IPS-18c (cell line): Measurements from ENCODE around the gene ING3.
A peak's percentile ranks its signal among the peaks of the same experiment; 100 is the strongest.
"Not testable (repeated sequence)": the region's sequence is repeated elsewhere in the genome, so short reads cannot be mapped to it uniquely, and the experiment has no call there.

ENCODE experiments used
- H3K4me3 ChIP-seq: 2 replicates; pipeline ENCODE4 v1.7.0; 2013; ENCODE audit warnings: low read depth, mild to moderate bottlenecking, low read length, moderate library complexity; ENCODE audit not compliant: insufficient read depth
- H3K9me3 ChIP-seq: one replicate; pipeline ENCODE4 v1.6.1; 2013; ENCODE audit warnings: mild to moderate bottlenecking, low read length, moderate library complexity; ENCODE audit not compliant: control insufficient read depth, insufficient read depth

The ING3 gene

DNA sequence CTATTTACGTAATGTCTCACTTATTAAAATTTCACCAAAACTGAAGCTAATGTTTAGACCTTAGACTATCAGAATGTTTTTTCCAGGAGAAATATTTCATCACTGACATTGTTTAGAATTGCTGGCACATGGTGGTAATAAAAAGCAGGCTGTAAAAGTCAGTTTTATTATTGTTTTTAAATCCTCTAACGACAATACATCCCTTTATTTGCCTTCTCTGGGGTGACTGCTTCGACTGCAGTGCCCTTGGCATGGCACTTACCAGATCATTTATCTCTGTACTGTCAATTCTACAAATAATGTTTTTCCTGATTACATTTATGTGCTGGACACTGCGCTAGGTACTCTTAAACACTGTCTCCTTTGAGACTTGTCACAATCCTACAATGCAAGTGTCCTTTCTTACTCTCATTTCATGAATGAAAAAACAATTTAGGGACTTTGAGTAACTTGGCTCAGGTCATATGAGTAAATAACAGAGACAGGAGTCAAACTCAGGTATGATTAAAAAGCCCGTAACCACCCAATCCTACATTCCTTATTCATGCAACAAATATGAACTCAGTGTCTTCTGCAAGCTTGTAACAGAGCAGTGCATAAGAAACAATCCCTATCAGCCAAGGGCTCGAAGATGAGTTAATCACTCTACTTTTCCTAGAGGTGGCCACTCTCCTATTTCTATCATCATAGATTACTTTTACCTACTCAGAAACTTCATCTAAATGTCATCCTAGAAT, 5.6 kb upstream of the ING3 start:
- no peaks in the 10 kb centered on the region for H3K9me3 ChIP-seq
- no peak overlapping the region for H3K4me3 ChIP-seq

- no peaks in the 10 kb centered on the region for H3K9me3 ChIP-seq
- no peak overlapping the region for H3K4me3 ChIP-seq
These were observed 2.6 kb upstream of the ING3 start for GRCh38 chr7:120947980-120948379.

DNA sequence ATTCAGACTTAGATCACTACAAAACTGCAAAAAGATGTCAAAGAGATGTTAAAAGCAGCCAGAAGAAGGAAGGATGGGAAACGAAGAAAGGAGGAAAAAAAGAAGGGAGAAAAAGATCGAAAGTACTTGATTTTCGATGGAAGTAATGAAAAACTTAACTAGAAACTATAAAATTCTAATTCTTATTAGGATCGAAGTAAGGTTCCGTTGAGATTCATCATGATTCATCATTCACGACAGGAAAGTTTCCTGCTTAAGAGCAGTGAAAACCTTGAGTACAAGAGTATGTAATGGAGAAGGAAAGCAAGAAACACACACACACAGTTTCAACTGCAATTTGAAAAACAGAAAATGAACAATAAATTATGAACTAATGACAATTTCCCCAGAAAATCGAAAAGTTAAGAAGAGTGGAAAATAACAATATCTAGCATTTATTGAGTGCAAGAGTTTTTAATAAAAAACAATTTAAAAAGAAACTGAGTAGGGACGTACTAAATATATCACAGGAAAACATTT, 1.1 kb upstream of the ING3 start:
- Histone ChIP-seq H3K9me3 (no peaks in the 10 kb centered on the region), H3K4me3 (peak overlapping the region; percentile 53; the same call in 1 of the 2 replicates)

GRCh38 chr7:120949998-120950538, 509 bp upstream of the ING3 start:
- H3K9me3 ChIP-seq, result no peaks in the 10 kb centered on the region
- H3K4me3 ChIP-seq, result peak overlapping the region; percentile 53

DNA sequence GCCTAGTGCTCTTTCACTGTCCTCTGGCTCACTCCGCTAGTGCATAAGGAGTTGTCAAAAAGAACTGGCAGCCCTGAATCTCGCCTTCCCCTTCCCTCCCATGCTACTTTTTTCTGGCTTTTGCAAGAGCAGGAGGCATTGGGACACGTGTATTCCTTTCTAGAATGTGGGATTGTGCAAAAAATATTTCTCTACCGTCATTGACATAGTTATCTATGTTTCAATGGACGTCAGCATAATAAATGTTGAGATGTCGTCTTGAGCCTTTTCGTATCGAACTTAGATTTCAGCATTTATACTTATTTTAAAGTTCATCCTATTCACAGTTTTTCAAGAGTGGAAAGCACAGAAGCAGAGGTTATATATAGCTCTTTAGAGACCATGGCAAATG, 727 bp downstream of the ING3 start:
- H3K9me3 ChIP-seq, result no peaks in the 10 kb centered on the region
- peak overlapping the region; percentile 75 for H3K4me3 ChIP-seq

DNA sequence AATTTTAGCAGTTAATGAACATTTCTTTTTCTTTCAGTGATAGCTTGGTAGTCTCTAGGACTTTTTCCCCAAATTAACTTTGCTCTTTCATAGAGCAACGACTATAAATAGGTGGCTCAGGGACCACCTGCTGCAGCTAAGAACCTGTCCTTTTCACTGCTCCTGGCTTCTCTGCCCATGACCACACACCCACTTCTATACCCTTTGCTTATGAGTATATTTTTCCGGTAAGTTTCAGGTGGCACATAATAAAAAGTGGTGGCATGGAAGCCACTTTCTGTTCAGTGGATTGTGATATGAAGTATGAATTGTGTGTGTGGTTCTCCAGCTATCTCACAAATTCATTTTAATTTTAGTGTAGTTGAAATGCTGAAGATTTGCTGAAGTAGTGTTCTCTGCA, 1.2 kb downstream of the ING3 start:
- Histone ChIP-seq H3K9me3 (no peaks in the 10 kb centered on the region), H3K4me3 (no peak overlapping the region)

DNA sequence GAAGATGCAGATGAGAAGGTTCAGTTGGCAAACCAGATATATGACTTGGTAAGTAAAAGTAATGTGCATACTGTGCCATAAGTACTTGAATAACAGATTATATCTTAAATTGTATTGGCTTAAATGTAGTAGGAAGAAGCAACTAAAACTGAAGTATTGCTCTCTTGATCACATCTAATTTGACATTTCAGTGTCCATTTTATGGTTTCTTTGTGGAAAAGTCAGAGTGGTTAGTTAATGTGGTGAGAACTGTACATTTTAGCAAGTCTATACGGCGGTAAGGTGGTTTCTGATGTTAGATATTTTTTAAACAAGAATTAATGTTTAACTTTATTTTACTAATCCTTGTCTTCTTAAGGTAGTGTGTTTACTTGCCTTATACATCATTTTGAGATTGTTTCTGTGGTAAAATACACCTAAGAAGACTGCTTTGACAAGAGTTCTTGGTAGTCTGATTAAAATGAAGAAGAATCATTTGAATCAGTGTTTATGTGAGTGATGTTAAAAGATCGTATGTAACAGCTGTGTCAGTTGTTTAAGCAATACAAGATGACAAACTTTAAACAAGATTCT, 5.1 kb downstream of the ING3 start:
- H3K4me3 ChIP-seq, result no peak overlapping the region
- no peaks in the 10 kb centered on the region for H3K9me3 ChIP-seq

- Histone ChIP-seq H3K4me3 (no peak overlapping the region), H3K9me3 (no peaks in the 10 kb centered on the region)
These were observed 9.4 kb downstream of the ING3 start for GRCh38 chr7:120959929-120960484.

- no peaks in the 10 kb centered on the region for H3K9me3 ChIP-seq
- no peak overlapping the region for H3K4me3 ChIP-seq
These were observed 10.1 kb downstream of the ING3 start for GRCh38 chr7:120960714-120961113.

DNA sequence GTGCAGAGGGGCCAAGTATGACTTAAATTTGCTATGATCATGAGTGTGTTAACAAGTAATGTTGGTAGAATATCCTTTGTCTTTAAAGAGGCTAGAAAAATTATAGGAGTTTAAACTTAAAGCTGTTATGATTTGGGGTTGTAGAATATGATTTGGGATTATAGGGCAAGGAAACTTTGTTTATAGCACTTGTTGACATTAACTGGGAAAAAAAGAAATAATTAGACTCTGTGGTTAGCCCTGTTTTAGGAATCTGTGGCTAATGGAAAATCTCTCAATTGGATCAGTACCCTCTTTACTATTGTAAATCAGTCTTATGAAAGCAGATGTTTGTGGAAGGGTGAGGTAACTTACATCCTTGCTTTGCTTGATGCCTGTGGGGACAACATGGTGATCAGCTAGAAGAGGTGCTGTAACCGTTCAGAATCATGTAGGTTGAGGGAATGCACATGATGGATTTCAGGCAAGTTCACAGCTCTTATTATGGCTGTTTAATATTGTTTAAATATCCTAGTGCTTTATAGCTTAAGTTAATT, 11.1 kb downstream of the ING3 start:
- Histone ChIP-seq H3K4me3 (no peak overlapping the region), H3K9me3 (no peaks in the 10 kb centered on the region)

DNA sequence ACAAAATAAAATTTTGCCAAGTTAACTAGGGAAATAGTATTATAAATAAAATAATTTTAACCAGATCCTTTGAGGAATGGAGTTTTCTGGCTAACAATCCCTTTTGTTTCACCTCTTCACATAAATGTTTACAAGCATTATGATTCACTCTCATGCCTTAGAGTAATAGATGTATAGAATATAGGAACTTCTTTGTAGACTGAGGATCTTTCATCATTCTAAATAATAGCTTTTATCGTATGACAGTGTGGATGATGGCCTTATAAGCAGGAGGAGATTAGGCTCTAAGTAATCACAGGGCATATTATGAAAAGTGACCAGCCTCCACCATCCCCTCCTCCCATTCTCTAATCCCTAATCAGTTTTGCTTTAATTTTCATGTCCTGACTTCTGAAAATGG, 13.5 kb downstream of the ING3 start:
- Histone ChIP-seq H3K9me3 (no peaks in the 10 kb centered on the region), H3K4me3 (no peak overlapping the region)

DNA sequence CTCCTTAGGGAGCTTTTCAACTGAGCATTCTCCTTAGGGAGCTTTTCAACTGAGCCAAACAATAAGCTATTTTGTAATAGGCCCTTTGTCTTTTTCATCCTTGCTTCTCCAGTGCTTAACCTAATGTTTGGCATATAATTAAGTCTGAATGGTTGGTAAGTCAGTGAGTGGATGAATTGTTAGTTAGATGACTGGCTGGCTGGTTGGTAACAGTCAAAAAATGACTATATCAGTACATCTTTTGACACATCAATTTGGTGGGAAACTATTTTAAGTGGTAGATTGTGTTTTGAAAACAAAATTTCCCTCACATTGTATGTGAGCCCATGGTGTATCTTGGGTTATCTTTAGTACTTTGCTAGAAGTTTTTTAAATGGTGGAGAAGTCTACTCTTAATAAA, 16.4 kb downstream of the ING3 start:
- no peak overlapping the region for H3K4me3 ChIP-seq
- no peaks in the 10 kb centered on the region for H3K9me3 ChIP-seq

- Histone ChIP-seq H3K9me3 (no peaks in the 10 kb centered on the region), H3K4me3 (no peak overlapping the region)
These were observed 23.3 kb downstream of the ING3 start for GRCh38 chr7:120973849-120974248.

- no peaks in the 10 kb centered on the region for H3K9me3 ChIP-seq
- no peak overlapping the region for H3K4me3 ChIP-seq
These were observed 29.4 kb downstream of the ING3 start for GRCh38 chr7:120979765-120980499.

DNA sequence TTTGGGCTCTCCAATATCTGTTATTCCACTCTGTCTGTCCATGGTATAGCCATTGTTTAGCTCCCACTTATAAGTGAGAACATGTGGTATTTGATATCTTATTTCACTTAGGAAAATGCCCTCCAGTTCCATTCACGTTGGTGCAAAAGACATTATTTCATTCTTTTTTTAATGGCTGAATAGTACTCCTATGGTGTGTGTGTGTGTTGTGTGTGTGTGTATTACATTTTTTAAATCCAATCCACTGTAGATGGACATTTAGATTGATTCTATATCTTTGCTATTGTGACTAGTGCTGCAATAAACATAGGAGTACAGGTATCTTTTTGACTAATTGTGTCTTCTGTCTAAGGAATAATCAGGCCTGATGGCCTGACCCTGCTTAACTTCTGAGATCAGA, 30.5 kb downstream of the ING3 start:
- no peak overlapping the region for H3K4me3 ChIP-seq
- no peaks in the 10 kb centered on the region for H3K9me3 ChIP-seq

DNA sequence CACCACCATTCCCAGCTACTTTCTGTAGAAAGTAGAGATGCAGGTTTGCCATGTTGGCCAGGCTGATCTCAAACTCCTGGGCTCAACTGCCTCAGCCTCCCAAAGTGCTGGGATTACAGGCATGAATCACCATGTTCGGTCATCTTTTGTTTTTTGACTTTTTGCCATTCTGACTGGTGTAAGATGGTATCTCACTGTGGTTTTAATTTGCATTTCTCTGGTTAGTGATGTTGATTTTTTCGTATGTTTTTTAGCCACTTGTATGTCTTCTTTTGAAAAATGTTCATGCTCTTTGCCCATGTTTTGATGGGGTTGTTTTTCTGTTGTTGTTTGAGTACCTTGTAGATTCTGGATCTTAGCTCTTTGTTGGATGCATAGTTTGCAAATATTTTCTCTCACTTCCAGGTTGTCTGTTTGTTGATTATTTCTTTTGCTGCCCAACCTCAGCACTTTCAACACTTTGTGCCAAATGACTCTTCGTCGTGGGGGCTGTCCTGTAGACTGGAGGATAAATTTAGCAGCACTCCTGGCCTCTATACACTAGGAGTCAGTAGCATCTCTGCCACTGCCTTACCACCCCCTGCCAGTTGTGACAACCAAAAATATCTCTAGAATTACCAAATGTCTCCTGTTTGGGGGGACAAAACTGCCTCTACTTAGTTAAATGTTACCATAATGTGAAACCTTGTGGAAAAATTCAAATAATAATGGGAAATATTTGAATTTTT, 31.5 kb downstream of the ING3 start:
- H3K4me3 ChIP-seq, result no peak overlapping the region
- no peaks in the 10 kb centered on the region for H3K9me3 ChIP-seq

DNA sequence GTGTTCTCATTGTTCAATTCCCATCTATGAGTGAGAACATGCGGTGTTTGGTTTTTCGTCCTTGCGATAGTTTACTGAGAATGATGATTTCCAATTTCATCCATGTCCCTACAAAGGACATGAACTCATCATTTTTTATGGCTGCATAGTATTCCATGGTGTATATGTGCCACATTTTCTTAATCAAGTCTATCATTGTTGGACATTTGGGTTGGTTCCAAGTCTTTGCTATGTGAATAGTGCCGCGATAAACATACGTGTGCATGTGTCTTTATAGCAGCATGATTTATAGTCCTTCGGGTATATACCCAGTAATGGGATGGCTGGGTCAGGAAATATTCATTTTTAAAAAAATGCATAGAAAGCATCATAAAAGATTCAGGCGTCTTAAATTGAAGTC, 33.0 kb downstream of the ING3 start:
- H3K4me3 ChIP-seq, H3K9me3 ChIP-seq: not testable (repeated sequence)
